PC-3 (cell line): Measurements from ENCODE around the gene ESR1.

Experiments used
- CTCF ChIP-seq: fragments of 300-600 bp; sonication (generic); conservative IDR thresholded peaks from 2 replicates; pipeline ENCODE4 v1.5.1; 2017; ENCODE audit warnings: antibody characterized with exemption, low read depth, mild to moderate bottlenecking, low read length
- EZH2 ChIP-seq: fragments of 300-600 bp; sonication (generic); IDR thresholded peaks from one replicate; pipeline ENCODE4 v1.6.1; 2017; ENCODE audit warnings: antibody characterized with exemption, mild to moderate bottlenecking, low read length; ENCODE audit not compliant: unreplicated experiment

DNA sequence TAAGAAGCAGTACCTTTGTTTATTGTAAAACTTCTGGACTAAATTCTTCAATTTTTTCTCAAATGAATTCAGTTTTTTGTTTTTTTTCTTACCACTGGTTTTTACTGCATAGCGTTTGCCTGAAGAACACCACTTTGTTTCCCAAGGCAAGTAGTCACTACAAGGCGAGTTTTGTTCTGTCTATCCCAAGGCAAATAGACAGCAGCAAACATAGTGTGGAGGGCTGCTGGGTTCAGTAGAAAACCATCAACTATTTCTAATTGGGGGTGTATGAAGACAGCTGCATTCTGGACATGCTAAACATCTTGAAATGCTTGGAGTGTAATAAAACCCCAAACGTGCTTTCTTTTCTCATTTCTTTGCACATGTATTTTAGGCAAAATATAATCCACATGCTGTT is 197.4 kb downstream of the ESR1 start:
- TF ChIP-seq CTCF (no peak), EZH2 (no peak)
